ENCODE results near the gene HAND1. TPM values are rescaled to one million over a fixed set of nuclear protein-coding genes. Genes with fewer than 3 reads are reported as not detected.

The HAND1 gene
- total RNA-seq, 4 donors from 2014 or later, result not detected

DNA sequence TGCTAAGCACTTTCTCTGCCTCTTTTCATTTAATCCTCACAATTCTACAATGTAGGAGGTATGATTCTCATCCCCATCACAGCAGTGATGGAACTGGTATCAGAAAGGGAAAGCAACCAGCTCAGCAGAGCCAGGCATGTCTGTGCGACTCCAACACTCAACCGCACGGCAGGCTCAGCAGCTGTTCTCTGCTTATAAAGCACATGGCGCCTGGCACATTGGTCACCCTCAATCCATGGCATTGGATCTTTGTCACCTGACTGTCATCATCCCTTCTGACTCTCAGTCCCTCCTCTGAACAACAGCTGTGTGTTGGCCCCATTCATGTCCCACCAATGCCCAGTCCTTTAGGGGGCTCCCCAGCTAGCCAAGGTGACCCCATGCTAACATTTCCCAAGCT is 45.1 kb upstream of the HAND1 start:
- Histone ChIP-seq H3K36me3 (no peaks in the 10 kb centered on the region), H3K27ac (no peak overlapping the region), H3K4me1 (peaks cover 0 to 6% (median 0%) of the 10 kb centered on the region in 4 donors), H3K9me3 (no peaks in the 10 kb centered on the region), H3K4me3 (no peak overlapping the region), H3K27me3 (peaks cover 0 to 37% of the 10 kb centered on the region in 2 donors)
- no peak for DNase-seq (ENCODE audit: low spot score in 2 of 2)
- 84 to 87% methylated on average over 4 of the region's 4 CpGs for WGBS, 2 donors
- TF ChIP-seq, protein P1, sequence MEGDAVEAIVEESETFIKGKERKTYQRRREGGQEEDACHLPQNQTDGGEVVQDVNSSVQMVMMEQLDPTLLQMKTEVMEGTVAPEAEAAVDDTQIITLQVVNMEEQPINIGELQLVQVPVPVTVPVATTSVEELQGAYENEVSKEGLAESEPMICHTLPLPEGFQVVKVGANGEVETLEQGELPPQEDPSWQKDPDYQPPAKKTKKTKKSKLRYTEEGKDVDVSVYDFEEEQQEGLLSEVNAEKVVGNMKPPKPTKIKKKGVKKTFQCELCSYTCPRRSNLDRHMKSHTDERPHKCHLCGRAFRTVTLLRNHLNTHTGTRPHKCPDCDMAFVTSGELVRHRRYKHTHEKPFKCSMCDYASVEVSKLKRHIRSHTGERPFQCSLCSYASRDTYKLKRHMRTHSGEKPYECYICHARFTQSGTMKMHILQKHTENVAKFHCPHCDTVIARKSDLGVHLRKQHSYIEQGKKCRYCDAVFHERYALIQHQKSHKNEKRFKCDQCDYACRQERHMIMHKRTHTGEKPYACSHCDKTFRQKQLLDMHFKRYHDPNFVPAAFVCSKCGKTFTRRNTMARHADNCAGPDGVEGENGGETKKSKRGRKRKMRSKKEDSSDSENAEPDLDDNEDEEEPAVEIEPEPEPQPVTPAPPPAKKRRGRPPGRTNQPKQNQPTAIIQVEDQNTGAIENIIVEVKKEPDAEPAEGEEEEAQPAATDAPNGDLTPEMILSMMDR (IDR thresholded peaks at IDR 0.05), result no peak
- TF ChIP-seq EP300 (IDR thresholded peaks at IDR 0.05) (no peak), POLR2A (IDR thresholded peaks at IDR 0.05) (no peak)

DNA sequence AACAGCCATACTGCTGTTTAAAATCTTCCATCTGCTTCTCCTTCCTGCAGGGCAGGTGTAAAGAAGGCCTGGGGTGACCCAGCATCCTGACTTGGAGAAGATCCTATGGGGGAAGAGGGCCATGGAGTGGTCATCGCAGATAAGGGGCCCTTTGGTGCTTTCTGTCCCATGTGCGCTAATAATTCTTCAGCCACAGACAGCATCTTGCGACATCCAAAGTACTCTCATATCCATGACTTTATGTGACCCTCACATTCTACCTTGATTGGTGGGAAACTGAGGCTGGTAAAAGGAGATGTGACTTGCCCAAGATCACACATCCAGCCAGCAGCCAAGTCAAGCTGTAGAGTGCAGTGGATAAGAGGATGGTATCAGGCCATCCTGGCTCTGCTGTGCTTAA is 44.3 kb upstream of the HAND1 start:
- Histone ChIP-seq H3K4me1 (peaks cover 0 to 6% (median 0%) of the 10 kb centered on the region in 4 donors), H3K36me3 (no peaks in the 10 kb centered on the region), H3K9me3 (no peaks in the 10 kb centered on the region), H3K27ac (no peak overlapping the region), H3K27me3 (peaks cover 0 to 37% of the 10 kb centered on the region in 2 donors), H3K4me3 (no peak overlapping the region)
- WGBS, 2 donors, result 93 to 96% methylated on average over 3 of the region's 3 CpGs
- DNase-seq (ENCODE audit: low spot score in 2 of 2), result no peak
- no peak for TF ChIP-seq POLR2A (IDR thresholded peaks at IDR 0.05)
- TF ChIP-seq, protein P1 (IDR thresholded peaks at IDR 0.05), result no peak
- no peak for TF ChIP-seq EP300 (IDR thresholded peaks at IDR 0.05)

DNA sequence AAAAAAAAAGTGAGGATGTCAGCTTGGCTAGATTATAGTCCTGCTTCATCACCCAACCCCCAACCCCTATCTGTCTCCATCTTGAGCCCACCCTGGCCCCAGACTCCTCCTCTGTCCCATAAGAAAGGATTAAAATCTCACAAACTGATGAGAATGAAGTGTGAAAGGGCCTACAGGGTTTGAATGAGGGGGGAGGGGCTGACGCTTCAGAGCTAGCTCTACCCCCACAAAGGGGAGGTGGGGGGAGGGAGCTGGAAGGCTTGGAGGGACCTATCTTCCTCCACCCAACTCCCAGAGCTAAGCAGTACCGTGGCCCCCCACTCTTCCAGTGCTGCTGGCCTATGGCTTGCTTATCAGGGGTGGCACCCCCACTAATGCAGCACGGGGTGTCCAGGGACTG is 43.7 kb upstream of the HAND1 start:
- TF ChIP-seq EP300 (IDR thresholded peaks at IDR 0.05), result no peak
- TF ChIP-seq, protein P1 (IDR thresholded peaks at IDR 0.05), result no peak
- no peak for TF ChIP-seq POLR2A (IDR thresholded peaks at IDR 0.05)
- Histone ChIP-seq H3K4me1 (peaks cover 0 to 6% (median 0%) of the 10 kb centered on the region in 4 donors), H3K9me3 (no peaks in the 10 kb centered on the region), H3K27ac (no peak overlapping the region), H3K27me3 (peaks cover 0 to 37% of the 10 kb centered on the region in 2 donors), H3K36me3 (no peaks in the 10 kb centered on the region), H3K4me3 (no peak overlapping the region)
- 48 to 54% methylated on average over 3 of the region's 3 CpGs for WGBS, 2 donors
- no peak for DNase-seq (ENCODE audit: low spot score in 2 of 2)

DNA sequence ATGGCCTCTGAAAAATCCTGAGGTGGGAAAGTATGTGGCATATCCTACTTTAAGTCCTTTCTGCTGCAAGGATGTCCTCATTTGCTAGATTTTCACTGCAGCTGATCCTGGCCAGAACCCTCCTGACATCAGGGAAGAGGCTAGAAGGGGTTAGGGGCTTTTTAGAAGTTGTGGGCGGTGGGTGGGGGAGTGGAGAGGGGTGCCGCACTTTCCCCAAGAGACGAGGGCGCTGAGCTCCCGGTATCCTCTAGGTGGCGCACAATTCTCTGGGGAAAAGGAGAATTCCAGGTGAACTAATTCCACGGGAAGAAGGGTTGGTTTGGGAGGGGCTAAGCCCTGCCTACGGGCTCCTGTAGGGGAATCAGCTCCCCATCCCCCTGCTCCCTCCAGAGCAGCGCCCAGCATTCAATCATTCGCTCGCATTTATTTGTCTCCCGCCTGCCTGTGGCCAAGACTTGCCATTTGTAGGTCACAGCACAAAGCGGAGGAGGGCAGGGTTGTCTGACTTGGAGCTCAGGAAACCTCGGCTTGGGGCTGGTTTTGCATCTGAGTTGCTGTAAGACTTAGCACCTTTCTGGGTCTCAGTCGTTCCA is 42.9 kb upstream of the HAND1 start:
- TF ChIP-seq, protein P1 (IDR thresholded peaks at IDR 0.05), result peak; percentile 22 to 54 (median 35)
- TF ChIP-seq EP300 (IDR thresholded peaks at IDR 0.05), result no peak
- no peak for TF ChIP-seq POLR2A (IDR thresholded peaks at IDR 0.05)
- H3K36me3 ChIP-seq, result no peaks in the 10 kb centered on the region
- WGBS, 2 donors, result 6 to 14% methylated on average over 15 of the region's 15 CpGs
- H3K4me3 ChIP-seq, result no peak overlapping the region
- no peak overlapping the region for H3K27ac ChIP-seq
- no peak for DNase-seq (ENCODE audit: low spot score in 2 of 2)
- H3K9me3 ChIP-seq, result no peaks in the 10 kb centered on the region
- H3K27me3 ChIP-seq, result peaks cover 0 to 37% of the 10 kb centered on the region in 2 donors
- peaks cover 0 to 6% (median 0%) of the 10 kb centered on the region in 4 donors for H3K4me1 ChIP-seq

DNA sequence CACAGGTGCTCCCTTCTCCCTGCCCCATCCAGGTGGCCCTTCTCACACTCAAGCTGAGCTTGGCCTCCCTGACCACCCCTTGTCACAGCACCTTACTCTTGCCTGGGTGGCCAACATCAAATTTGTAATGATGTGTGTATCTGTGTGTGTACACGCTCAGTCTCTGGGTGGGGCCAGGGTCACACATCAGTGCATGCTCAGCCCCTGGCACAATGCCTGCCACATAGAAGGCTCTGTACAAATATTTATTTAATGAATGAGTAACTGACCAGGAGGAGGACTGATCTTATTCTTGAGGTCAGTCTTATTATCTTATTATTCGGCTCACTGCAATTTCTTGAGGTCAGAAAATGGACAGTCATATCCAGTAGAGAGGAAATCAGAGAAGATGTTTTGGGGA is 41.3 kb upstream of the HAND1 start:
- WGBS, 2 donors, result 39 to 49% methylated on average over 2 of the region's 2 CpGs
- H3K27me3 ChIP-seq, result peaks cover 0 to 47% of the 10 kb centered on the region in 2 donors

More for the DNA sequence above, 41.3 kb upstream of the HAND1 start:
- H3K36me3 ChIP-seq, result no peaks in the 10 kb centered on the region
- H3K27ac ChIP-seq, result no peak overlapping the region
- no peaks in the 10 kb centered on the region for H3K9me3 ChIP-seq
- no peak overlapping the region for H3K4me3 ChIP-seq
- peaks cover 0 to 6% (median 0%) of the 10 kb centered on the region in 4 donors for H3K4me1 ChIP-seq
- DNase-seq (ENCODE audit: low spot score in 2 of 2), result no peak
- TF ChIP-seq POLR2A (IDR thresholded peaks at IDR 0.05) (no peak), EP300 (IDR thresholded peaks at IDR 0.05) (no peak)
- TF ChIP-seq, protein P1 (IDR thresholded peaks at IDR 0.05), result no peak
